Left ventricle myocardium inferior (tissue), 1 donor: ENCODE results near the gene SARS1. TPM values are rescaled to one million over a fixed set of nuclear protein-coding genes. Genes with fewer than 3 reads are reported as not detected.

ENCODE experiments used
- DNase-seq: peaks from one replicate; pipeline ENCODE4 v3.0.0-alpha.2; 2020
- H3K27ac ChIP-seq: fragments of 200-600 bp; replicated peaks from 2 replicates; pipeline ENCODE4 v1.8.0; 2021
- H3K27me3 ChIP-seq: fragments of 200-600 bp; 2 replicates; pipeline ENCODE4 v1.8.0; 2021; ENCODE audit warnings: low read depth
- H3K36me3 ChIP-seq: fragments of 200-600 bp; 2 replicates; pipeline ENCODE4 v1.8.0; 2021
- H3K4me1 ChIP-seq: fragments of 200-600 bp; 2 replicates; pipeline ENCODE4 v1.8.0; 2021
- H3K4me3 ChIP-seq: fragments of 200-600 bp; 2 replicates; pipeline ENCODE4 v1.8.0; 2021; ENCODE audit warnings: mild to moderate bottlenecking, moderate library complexity
- H3K9me3 ChIP-seq: fragments of 200-600 bp; replicated peaks from 2 replicates; pipeline ENCODE4 v1.8.0; 2021
- CTCF ChIP-seq: fragments of 200-600 bp; IDR thresholded peaks from 2 replicates; pipeline ENCODE4 v1.8.0; 2021; ENCODE audit warnings: antibody characterized with exemption, mild to moderate bottlenecking, borderline replicate concordance
- intact Hi-C: fragments of 100-400 bp; cut with micrococcal nuclease; formaldehyde crosslinking; loops from one replicate; pipeline ENCODE4 v1.11.0; 2022
- total RNA-seq: library from RNA; stranded (reverse); fragmentation: NEBNext Ultra II Directional; extraction: Animal tissue kit (Norgen Biotek cat#: 25700); gene quantifications from one replicate; pipeline ENCODE4 v1.2.1, GENCODE V29; 2021
- donor health status: DM: no; HTN: yes; CAD: no; lungs with severe emphysema.

SARS1 gene
- total RNA-seq, 1 donor from 2014 or later = 92.0 TPM

GRCh38 chr1:109243221-109243620 lies 29.5 kb downstream of the SARS1 start:
- intact Hi-C loops = no loop called here
- H3K27ac ChIP-seq = no peak overlapping the region
- TF ChIP-seq CTCF = no peak

GRCh38 chr1:109243860-109244552 lies 30.3 kb downstream of the SARS1 start:
- H3K4me1 ChIP-seq = peaks cover 32% of the 10 kb centered on the region
- H3K27ac ChIP-seq = no peak overlapping the region
- H3K9me3 ChIP-seq = no peaks in the 10 kb centered on the region
- H3K27me3 ChIP-seq = peaks cover 29% of the 10 kb centered on the region
- DNase-seq = no peak
- no peak overlapping the region for H3K4me3 ChIP-seq
- H3K36me3 ChIP-seq = peaks cover 2% of the 10 kb centered on the region
- intact Hi-C loops = no loop called here
- no peak for TF ChIP-seq CTCF

More at GRCh38 chr1:109243221-109243620, 29.5 kb downstream of the SARS1 start:
- Histone ChIP-seq H3K4me3 (no peak overlapping the region), H3K9me3 (no peaks in the 10 kb centered on the region), H3K27me3 (peaks cover 21% of the 10 kb centered on the region), H3K36me3 (peaks cover 10% of the 10 kb centered on the region), H3K4me1 (peaks cover 27% of the 10 kb centered on the region)
- no peak for DNase-seq

GRCh38 chr1:109246141-109246551 lies 32.4 kb downstream of the SARS1 start:
- no peak overlapping the region for H3K4me3 ChIP-seq
- peaks cover 31% of the 10 kb centered on the region for H3K4me1 ChIP-seq
- no peaks in the 10 kb centered on the region for H3K9me3 ChIP-seq
- DNase-seq = no peak
- TF ChIP-seq CTCF = no peak
- H3K27ac ChIP-seq = no peak overlapping the region
- no peaks in the 10 kb centered on the region for H3K36me3 ChIP-seq
- H3K27me3 ChIP-seq = peaks cover 42% of the 10 kb centered on the region
- intact Hi-C loops = no loop called here

- DNase-seq = no peak
- intact Hi-C loops = no loop called here
- H3K9me3 ChIP-seq = no peaks in the 10 kb centered on the region
Measured at GRCh38 chr1:109247401-109248365, 34.0 kb downstream of the SARS1 start.

More at GRCh38 chr1:109247401-109248365, 34.0 kb downstream of the SARS1 start:
- no peaks in the 10 kb centered on the region for H3K36me3 ChIP-seq
- H3K4me3 ChIP-seq = no peak overlapping the region
- peaks cover 16% of the 10 kb centered on the region for H3K4me1 ChIP-seq
- peaks cover 42% of the 10 kb centered on the region for H3K27me3 ChIP-seq
- H3K27ac ChIP-seq = no peak overlapping the region
- TF ChIP-seq CTCF = no peak
